Muscle of back (tissue), 11 donors: ENCODE results near the gene GSTM3. TPM values are rescaled to one million over a fixed set of nuclear protein-coding genes. Genes with fewer than 3 reads are reported as not detected.
"Not testable (repeated sequence)": the region's sequence is repeated elsewhere in the genome, so short reads cannot be mapped to it uniquely, and the experiment has no call there.

Experiments used
- DNase-seq, 3 donors: peaks; one replicate each; pipeline versions ENCODE4 v3.0.0 to v3.0.0-alpha.2; 2013
- polyA plus RNA-seq, 10 donors: library from polyadenylated mRNA; unstranded; fragments of 120-200 nt; gene quantifications; one replicate each; pipeline ENCODE4 v1.2.1, GENCODE V29; 2013; ENCODE audit not compliant: insufficient read length in 10 of 10

GSTM3 gene
- polyA plus RNA-seq, 10 donors: 33.5 to 57.6 (median 43.2) TPM

DNA sequence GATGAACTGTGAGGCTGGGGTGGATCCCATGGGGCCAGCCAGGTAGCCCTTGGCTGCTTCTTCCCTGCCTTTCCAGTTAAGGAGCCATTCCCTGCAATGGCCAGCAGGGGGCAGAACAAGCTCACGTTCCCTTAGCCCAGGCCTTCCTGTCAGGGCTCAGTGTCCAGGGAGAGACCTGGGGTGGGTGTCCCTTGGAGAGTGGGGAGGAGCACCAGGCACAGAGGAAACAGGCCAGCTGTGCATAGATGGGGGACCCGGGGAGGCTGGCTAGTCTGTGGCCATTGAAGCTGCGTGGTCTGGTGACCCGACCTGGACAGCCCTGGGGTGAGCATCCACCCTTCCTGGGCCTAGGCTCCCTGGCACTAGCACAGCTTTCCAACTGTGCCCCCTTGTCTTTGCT is 36.1 kb upstream of the GSTM3 start:
- peak; percentile 73 to 88 (median 83) for DNase-seq

DNA sequence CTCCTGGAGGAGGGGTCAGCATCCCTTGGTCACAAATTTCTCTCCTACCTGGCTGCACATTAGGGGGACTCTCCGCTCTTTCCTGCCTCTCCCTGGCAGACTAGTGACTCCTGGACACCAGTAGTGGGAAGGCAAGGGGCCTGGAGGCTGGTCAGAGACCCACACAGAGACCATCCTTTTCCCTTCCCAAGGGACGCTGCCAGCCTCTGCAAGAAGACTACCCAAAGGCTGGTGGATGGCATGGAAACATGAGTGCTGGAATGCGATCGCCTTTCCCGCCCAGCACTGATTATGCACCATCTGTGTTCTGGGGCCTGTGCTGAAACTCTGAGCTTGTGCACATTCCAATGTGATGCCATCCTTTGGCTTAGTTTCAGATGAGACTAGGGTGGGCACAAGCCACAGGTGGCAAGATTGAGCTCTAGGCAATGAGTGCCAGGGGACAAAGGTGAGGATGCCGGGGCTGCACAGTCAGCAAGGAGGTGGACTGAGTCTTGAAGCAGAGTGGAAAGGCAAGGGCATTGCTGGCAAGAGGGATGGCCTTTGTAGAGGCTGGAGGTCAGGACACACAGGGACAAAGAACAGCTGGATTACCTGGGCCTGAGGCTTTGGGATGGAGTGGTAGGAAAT is 35.5 kb upstream of the GSTM3 start:
- no peak for DNase-seq

GRCh38 chr1:109775398-109775797 is 34.6 kb upstream of the GSTM3 start:
- DNase-seq: no peak

- no peak for DNase-seq
Observed at GRCh38 chr1:109773900-109774485, 33.2 kb upstream of the GSTM3 start.

- peak; percentile 83 to 90 (median 84) for DNase-seq
Observed at GRCh38 chr1:109773203-109773899, 32.5 kb upstream of the GSTM3 start.

DNA sequence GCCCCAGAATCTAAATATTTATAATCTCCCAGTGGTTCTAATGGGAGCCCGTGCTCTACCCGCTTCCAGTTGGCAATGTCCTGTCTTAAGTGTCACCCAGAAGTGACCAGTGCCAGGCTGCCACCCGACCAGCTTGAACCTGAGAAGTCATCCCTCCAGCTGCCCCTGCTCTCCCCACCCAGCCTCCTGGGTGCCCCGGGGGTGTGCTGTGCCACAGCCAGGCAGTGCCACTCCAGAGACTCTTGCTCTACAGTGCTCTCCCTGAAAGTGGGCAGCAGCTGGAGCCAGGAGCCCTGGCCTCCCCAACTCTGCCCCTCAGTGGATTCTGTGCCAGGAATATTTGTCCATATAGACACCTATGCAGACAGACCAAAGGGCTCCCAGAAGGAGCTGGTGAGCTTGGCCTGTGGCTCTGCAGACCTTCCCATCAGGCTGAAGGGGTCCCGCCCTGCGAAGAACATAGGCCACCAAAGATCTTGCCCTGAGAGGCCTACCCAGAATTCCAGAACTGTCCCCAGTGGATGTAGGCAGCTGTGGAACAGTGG is 31.9 kb upstream of the GSTM3 start:
- DNase-seq: no peak

DNA sequence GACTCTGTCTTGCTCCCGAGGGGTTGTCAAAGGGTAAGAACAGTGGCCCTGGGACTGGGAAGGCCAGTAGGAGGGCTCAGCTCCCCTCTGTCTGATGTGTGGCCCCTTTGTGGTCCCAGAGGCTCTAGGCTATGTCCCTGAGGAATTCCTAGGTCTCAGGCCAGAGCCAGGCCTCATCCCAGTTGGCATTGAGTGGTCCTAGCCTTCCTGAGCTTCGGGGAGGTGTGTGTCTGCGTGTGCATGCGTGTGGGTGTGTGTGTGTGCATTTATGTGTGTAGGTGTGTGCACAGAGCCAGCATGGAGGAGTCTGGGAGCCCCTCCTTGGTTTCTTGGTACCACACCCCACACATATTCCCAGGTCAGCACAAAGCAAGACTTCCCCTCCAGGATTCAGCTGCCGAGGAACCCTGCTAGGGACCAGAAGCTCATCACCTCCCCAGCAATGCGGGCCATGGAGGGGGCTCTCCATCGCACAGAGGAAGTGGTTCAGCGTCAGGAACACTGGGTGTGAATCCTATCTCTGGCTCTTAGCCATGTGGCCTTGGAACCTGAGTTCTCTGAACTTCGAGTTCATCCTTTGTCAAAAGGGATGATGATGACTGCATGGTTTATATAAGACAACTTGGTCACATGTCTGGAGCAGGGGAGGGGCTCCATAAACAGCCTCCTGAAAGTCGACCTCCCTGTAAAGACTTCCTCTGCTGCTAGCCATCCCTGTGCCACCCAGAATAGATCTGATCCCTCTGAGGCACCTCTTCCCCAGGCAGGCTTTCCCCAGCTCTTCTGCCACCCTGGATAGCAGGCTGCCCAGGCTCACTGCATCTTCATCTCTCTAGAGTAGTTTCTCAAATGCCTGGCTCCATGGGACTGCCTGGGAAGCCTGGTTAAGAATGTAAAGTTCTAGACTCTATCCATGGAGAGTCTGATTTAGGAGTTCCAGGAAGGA is 31.1 kb upstream of the GSTM3 start:
- DNase-seq: no peak

DNA sequence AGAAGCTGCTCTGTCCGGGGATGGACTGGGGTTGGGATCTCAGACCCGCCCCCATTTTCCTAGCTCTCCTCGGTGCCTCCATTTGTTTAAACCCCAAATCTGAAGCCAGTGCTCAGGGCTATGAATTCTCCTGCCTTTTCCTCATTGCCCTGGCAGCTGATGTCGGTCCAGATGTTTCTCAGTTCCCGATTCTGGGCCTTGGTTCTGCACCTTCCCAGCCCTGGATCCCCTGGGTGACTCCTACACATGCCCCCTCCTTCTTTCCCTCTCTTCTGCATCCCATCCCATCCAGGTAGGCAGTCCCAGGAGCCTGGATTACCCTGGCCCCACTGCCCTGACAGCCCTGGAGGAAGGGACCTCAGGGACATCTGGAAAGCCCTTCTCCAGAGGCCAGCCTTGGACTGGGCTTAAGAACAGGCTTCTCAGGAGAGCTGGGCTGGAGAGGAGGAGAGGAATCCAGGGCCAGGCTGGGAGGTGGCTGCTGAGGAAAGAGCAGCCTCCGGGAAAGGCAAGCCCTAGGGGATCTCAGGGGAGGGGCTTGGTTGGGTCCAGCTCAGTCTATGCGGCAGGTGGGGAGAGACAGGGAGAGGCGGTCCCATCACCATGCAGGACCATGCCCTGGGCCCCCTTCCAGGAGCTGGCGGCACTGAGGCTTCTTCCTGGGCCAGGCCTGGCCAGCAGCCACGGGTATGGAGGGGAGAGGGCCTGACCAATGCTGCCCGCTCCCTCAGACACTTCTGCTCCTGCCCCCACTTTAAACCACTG is 29.7 kb upstream of the GSTM3 start:
- DNase-seq: no peak

- no peak for DNase-seq
Observed at GRCh38 chr1:109769330-109770078, 28.7 kb upstream of the GSTM3 start.

DNA sequence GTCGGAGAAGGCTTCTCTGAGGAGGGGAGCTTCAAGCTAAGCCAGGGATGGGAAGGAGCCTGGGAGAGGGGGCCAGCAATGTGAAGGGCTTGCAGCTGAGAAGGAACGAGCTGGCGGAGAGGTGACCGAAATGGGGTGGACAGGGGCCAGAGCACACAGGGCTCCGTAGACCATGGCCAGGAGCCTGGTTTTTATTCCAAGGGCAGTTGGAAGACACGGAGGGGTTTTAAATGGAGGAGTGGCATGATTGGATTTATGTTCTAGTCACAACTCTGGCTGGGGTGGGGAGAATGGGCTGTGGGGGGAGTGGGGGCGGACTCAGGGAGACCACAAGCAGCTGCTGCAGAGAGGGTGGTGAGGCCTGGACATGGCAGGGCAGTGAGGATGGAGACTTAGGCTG is 28.0 kb upstream of the GSTM3 start:
- no peak for DNase-seq

GRCh38 chr1:109768335-109768650 is 27.5 kb upstream of the GSTM3 start:
- no peak for DNase-seq

DNA sequence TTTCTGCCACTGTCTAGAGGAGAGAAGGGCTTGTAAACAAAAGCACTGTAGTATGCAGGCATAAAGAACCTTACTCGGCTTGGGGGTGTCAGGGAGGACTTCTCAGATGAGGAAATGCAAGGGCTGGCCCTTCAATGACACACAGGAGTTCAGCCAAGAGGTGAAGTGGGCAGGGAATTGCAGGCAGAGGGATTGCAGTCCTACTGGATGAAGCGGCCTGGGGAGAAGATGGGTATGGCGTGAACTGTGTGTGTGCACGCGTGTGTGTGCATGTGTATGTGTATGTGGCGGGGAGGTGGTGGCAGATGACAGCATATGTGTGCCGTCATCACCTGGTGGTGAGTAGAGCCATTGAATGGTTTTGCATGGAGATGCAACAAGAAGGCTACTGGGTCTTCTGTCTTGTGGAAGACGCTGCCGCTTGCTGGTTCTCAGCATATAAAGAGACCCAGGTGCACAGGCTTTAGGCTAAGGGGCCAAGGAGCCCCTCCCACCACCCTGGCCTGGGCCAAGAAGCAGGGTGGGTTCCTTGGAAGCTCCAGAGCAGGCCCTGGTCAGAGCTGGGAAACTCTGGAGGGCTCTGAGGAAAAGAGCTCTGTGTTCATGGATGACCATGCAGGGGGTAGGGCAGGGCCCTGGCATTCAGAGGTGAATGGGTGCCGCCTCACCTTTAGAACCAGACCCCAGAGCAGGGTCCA is 26.9 kb upstream of the GSTM3 start:
- no peak for DNase-seq

GRCh38 chr1:109766991-109767636 is 26.3 kb upstream of the GSTM3 start:
- DNase-seq: not testable (repeated sequence)

DNA sequence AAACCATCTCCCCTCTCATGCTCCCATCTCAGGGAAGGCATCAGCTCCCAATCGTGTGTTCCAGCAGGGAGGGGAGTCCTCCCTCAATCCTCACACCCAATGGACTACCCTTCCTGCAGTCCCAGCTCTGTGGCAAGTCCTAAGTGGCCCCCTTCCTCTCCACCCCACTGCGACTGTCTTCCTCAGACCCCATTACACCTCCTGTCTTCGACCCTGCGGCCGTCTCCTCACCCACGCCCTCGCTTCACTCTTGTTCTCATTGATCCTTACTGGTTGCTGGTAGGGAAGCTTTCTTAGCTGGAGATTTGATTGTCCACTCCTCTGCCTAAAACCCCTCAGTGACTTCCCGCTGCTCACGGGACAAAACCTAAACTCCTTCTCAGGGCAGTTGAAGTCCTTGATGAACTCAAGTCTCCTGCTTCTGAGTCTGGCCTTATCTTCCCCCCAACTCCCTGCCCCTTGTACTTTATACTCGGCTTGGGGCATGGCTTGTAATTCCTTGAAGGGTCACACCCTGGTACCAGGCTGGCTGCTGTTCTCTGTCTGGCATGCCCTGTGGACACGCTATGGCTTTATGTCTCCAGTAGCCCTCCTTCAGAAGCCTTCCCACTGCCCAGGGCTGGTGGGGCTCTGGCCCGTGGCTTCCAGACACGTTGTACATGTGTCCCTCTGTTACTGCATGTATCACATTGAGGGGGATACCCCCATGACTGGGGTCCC is 25.2 kb upstream of the GSTM3 start:
- no peak for DNase-seq

GRCh38 chr1:109765483-109765815 is 24.6 kb upstream of the GSTM3 start:
- no peak for DNase-seq

DNA sequence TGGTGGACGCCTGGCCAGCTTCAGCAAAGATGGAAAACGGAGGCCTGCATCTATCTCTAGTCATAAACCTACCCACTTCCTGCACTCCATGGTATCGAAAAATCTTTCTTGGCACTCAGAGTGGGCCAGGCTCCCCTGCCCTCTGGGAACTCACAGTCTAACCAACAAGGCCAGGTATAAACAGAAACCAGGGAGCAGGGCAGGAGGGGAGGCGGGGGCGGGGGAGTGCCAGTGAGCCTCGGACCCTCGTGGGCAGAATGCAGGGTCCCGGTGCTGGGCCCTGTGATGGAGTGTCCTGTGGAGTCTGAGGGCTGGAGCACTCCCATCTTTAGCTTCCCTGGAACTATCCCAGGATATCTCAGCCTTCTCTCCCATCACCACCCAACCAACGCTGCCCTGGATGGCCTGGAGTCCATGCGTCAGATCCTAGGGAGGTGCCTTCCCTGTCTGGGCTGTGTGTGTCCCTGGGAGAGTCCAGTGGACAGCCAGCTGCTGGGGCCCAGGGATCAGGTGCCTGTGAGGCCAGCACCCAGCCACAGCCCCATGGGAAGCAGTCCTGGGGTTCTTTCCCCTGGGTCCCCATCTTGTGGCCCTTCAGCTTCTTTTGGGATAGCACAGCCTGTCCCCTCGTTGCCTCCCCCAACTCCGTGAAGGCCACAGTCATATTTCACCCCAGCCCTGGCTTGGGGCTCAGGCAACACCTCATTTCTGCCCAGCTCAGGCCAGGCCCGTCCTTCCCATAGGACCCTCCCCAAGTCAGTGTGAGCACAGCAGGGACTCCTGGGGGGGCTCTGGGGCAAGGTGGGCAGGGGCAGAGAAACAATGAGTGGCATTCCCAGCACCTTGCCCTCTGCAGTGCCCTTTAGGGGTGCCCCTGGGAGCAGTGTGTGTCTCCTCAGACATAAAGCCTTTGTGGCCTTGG is 24.0 kb upstream of the GSTM3 start:
- DNase-seq: no peak

GRCh38 chr1:109763646-109764415 is 23.0 kb upstream of the GSTM3 start, which contains the start of gene EPS8L3:
EPS8L3 (minus strand) TSS chr1:109763923; CDS start chr1:109761749, 2,174 bp downstream.
- no peak for DNase-seq
